ENCODE results near the gene GNPTAB.

The GNPTAB gene

GRCh38 chr12:101830367-101831325 is at the start of gene GNPTAB:
Gene GNPTAB (minus strand): TSS chr12:101830959. CDS start chr12:101830675, 284 bp downstream.
- Histone ChIP-seq H3K4me3 (ENCODE audit: low read depth, low read length) (peak within 1 kb of the TSS; percentile 72), H2AFZ (peak within 1 kb of the TSS; percentile 82), H3K4me2 (ENCODE audit: low read length) (peak within 1 kb of the TSS; percentile 86), H3K27me3 (ENCODE audit: control insufficient read depth, insufficient read depth, low read length) (no peaks in the 10 kb centered on the region), H3K36me3 (ENCODE audit: control insufficient read depth, insufficient read depth, low read length) (no peaks in the 10 kb centered on the region), H3K9ac (no peak within 1 kb of the TSS), H3K9me3 (ENCODE audit: control insufficient read depth, low read length) (no peaks in the 10 kb centered on the region), H3K79me2 (no peaks in the 10 kb centered on the region), H3K27ac (peak within 1 kb of the TSS; percentile 66), H3K4me1 (peaks cover 9% of the 10 kb centered on the region)
- TF ChIP-seq CTCF (IDR thresholded peaks at IDR 0.05): peak; percentile 83

- Histone ChIP-seq H3K4me2 (ENCODE audit: low read length) (peak overlapping the region; percentile 91), H3K9me3 (ENCODE audit: control insufficient read depth, low read length) (no peaks in the 10 kb centered on the region), H3K4me3 (ENCODE audit: low read depth, low read length) (peak overlapping the region; percentile 83), H3K27ac (peak overlapping the region; percentile 97), H3K79me2 (peaks cover 10% of the 10 kb centered on the region), H2AFZ (peak overlapping the region; percentile 97), H3K9ac (peak overlapping the region; percentile 91), H3K36me3 (ENCODE audit: control insufficient read depth, insufficient read depth, low read length) (no peaks in the 10 kb centered on the region), H3K27me3 (ENCODE audit: control insufficient read depth, insufficient read depth, low read length) (no peaks in the 10 kb centered on the region), H3K4me1 (peaks cover 6% of the 10 kb centered on the region)
- TF ChIP-seq CTCF (IDR thresholded peaks at IDR 0.05): no peak
These were observed 47.6 kb upstream of the GNPTAB start for GRCh38 chr12:101878243-101878821.

GRCh38 chr12:101877806-101878242 is 47.1 kb upstream of the GNPTAB start:
- peak overlapping the region; percentile 97 for H3K27ac ChIP-seq
- H3K79me2 ChIP-seq: peaks cover 10% of the 10 kb centered on the region
- peak overlapping the region; percentile 83 for H3K4me3 ChIP-seq (ENCODE audit: low read depth, low read length)
- no peak for TF ChIP-seq CTCF (IDR thresholded peaks at IDR 0.05)
- H3K4me1 ChIP-seq: peaks cover 6% of the 10 kb centered on the region
- H3K27me3 ChIP-seq (ENCODE audit: control insufficient read depth, insufficient read depth, low read length): no peaks in the 10 kb centered on the region
- H3K9ac ChIP-seq: peak overlapping the region; percentile 91
- no peaks in the 10 kb centered on the region for H3K36me3 ChIP-seq (ENCODE audit: control insufficient read depth, insufficient read depth, low read length)
- peak overlapping the region; percentile 97 for H2AFZ ChIP-seq
- no peaks in the 10 kb centered on the region for H3K9me3 ChIP-seq (ENCODE audit: control insufficient read depth, low read length)
- peak overlapping the region; percentile 91 for H3K4me2 ChIP-seq (ENCODE audit: low read length)

GRCh38 chr12:101876861-101877805 is 46.4 kb upstream of the GNPTAB start, which contains the start of gene DRAM1:
Gene DRAM1 (plus strand): TSS chr12:101877580. CDS start chr12:101877790, 210 bp downstream.
- Histone ChIP-seq H3K79me2 (peaks cover 10% of the 10 kb centered on the region), H2AFZ (peak within 1 kb of the TSS; percentile 97), H3K4me3 (ENCODE audit: low read depth, low read length) (peak within 1 kb of the TSS; percentile 83), H3K27ac (peak within 1 kb of the TSS; percentile 97), H3K9ac (peak within 1 kb of the TSS; percentile 91), H3K27me3 (ENCODE audit: control insufficient read depth, insufficient read depth, low read length) (no peaks in the 10 kb centered on the region), H3K4me1 (peaks cover 6% of the 10 kb centered on the region), H3K4me2 (ENCODE audit: low read length) (peak within 1 kb of the TSS; percentile 91), H3K9me3 (ENCODE audit: control insufficient read depth, low read length) (no peaks in the 10 kb centered on the region), H3K36me3 (ENCODE audit: control insufficient read depth, insufficient read depth, low read length) (no peaks in the 10 kb centered on the region)
- peak; percentile 29 for TF ChIP-seq CTCF (IDR thresholded peaks at IDR 0.05)
